IPS-18a (cell line): ENCODE results near the gene STRN.
A peak's percentile ranks its signal among the peaks of the same experiment; 100 is the strongest.

Experiments
- H3K27ac ChIP-seq: one replicate; pipeline ENCODE4 v1.5.1; 2013; ENCODE audit warnings: low read length
- H3K27me3 ChIP-seq: one replicate; pipeline ENCODE4 v1.6.1; 2013; ENCODE audit warnings: mild to moderate bottlenecking, low read length; ENCODE audit not compliant: control insufficient read depth, insufficient read depth
- H3K36me3 ChIP-seq: one replicate; pipeline ENCODE4 v1.6.1; 2013; ENCODE audit warnings: low read depth, low read length; ENCODE audit not compliant: control insufficient read depth
- H3K4me1 ChIP-seq: one replicate; pipeline ENCODE4 v1.6.1; 2013; ENCODE audit warnings: low read depth, low read length; ENCODE audit not compliant: control insufficient read depth
- H3K4me3 ChIP-seq: one replicate; pipeline ENCODE4 v1.5.1; 2013; ENCODE audit warnings: low read length
- H3K9ac ChIP-seq: one replicate; pipeline ENCODE4 v1.6.1; 2013; ENCODE audit warnings: mild to moderate bottlenecking, low read length, moderate library complexity
- H3K9me3 ChIP-seq: one replicate; pipeline ENCODE4 v1.6.1; 2013; ENCODE audit warnings: low read depth, low read length; ENCODE audit not compliant: control insufficient read depth

Gene STRN

DNA sequence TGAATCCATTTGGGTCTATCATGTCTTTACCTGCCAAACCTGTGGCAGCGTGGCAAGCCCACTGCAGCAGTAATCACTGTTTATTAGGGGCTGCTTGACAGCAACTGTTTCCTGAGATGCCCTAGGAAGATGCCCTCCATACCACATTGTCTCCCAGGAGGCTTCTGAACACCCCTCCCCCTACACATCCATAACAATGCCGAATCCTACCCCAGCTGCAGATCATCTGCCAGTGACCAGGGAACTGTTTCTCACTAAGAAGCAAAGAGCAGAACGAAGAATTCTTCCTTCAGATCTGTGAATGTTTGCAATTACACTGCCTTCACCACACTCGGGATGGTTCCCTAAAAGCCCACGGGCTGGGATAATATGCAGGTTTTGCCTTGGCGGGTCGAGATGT is 142.1 kb downstream of the STRN start:
- Histone ChIP-seq H3K4me1 (peaks cover 8% of the 10 kb centered on the region), H3K9ac (no peak overlapping the region), H3K9me3 (no peaks in the 10 kb centered on the region), H3K27me3 (no peaks in the 10 kb centered on the region), H3K27ac (peak overlapping the region; percentile 25), H3K36me3 (no peaks in the 10 kb centered on the region), H3K4me3 (peak overlapping the region; percentile 4)

DNA sequence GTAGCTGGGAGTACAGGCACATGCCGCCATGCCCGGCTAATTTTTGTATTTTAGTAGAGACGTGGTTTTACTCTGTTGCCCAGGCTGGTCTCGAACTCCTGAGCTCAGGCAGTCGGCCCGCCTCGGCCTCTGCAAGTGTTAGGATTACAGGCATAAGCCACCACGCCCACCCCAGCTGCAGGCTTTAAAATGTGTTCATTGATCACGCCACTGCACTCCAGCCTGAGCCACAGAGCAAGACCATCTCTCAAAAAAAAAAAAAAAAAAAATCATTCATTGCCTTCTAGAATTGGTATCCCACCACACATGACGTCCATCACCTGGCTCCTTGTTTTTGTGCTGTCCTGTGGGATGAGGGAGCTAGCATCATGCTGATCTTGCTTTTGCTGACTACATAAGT is 142.5 kb downstream of the STRN start:
- Histone ChIP-seq H3K4me3 (peak overlapping the region; percentile 4), H3K27ac (no peak overlapping the region), H3K9me3 (no peaks in the 10 kb centered on the region), H3K4me1 (peaks cover 8% of the 10 kb centered on the region), H3K27me3 (no peaks in the 10 kb centered on the region), H3K9ac (no peak overlapping the region), H3K36me3 (no peaks in the 10 kb centered on the region)

DNA sequence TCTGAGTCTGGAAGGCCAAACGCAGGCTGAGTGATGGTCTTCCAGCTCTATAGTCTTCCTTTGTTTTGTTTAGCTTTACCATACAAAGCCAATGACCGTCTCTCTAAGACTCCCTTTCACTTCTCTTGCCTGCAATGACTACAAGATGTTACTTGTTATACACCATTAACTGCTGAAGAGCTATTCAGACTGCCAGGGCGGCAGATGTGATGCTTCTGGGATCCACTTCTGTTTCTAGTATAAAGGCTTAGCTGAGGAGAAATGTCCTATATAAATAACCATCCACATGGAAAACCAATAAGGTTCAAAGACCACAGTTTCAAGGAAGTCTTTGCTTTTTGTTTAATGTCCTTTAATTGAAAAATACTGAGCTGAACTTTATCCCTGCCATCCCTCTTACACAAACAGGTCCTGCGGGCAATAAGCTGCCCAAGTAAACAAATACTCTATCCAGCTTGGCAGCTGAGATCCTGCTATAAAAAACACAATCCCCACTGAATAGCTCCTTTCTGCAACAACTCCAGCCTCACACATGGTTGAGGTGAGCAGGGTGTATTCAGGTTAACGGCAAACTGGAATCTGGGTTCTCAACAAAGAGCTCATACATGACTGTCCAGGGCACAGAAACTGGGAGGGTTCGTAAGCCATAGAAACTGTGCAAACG is 145.3 kb downstream of the STRN start:
- no peak overlapping the region for H3K27ac ChIP-seq
- peaks cover 8% of the 10 kb centered on the region for H3K4me1 ChIP-seq
- no peak overlapping the region for H3K9ac ChIP-seq
- no peaks in the 10 kb centered on the region for H3K9me3 ChIP-seq
- no peaks in the 10 kb centered on the region for H3K27me3 ChIP-seq
- no peak overlapping the region for H3K4me3 ChIP-seq
- no peaks in the 10 kb centered on the region for H3K36me3 ChIP-seq

DNA sequence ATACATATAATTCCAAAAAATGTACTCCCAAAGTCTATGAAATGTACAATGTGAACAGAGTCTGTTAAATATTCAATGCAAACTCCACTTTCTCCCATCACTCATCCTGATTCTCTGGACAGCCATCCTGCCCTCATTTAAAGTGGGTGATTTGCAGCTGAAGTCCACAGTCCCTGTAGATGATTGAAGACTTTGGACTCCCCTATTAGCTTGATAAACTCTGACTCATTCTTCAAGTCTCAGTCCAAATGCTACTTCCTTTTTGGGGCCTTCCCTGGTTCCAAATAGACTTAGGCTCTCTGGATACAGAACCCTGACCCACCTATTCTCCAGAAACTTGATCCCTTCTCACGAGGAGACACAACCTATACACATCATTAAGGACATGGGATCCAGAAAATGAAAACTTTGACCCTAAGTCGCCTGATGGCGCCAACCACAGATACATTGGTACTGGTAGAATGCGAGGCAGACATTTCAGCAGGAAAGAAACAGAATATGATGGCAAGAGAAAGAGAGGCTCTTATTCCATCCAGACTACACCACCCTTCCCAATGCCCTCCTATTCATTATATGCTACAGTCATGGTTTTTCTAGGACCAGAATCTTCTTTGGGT is 147.1 kb downstream of the STRN start:
- H3K4me3 ChIP-seq = no peak overlapping the region
- H3K27me3 ChIP-seq = no peaks in the 10 kb centered on the region
- H3K27ac ChIP-seq = no peak overlapping the region
- H3K9me3 ChIP-seq = no peaks in the 10 kb centered on the region
- no peaks in the 10 kb centered on the region for H3K36me3 ChIP-seq
- no peak overlapping the region for H3K9ac ChIP-seq
- H3K4me1 ChIP-seq = peaks cover 4% of the 10 kb centered on the region

DNA sequence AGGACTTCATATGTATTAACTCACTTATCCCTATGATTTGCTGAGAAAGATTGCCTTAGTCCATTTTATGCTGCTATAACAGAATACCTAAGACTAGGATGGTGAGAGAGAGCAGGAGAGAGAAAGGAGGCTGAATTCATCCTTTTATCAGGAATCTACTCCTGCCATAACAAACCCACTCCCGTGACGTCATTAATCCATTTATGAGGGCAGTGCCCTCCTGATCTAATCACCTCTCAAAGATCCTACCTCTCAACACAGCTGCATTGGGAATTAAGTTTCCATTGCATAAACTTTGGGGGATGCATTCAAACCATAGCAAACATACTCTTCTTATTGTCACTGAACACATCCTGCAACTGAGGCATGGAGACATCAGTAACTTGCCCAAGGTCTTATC is 147.8 kb downstream of the STRN start:
- no peak overlapping the region for H3K27ac ChIP-seq
- H3K27me3 ChIP-seq = no peaks in the 10 kb centered on the region
- no peaks in the 10 kb centered on the region for H3K36me3 ChIP-seq
- no peak overlapping the region for H3K9ac ChIP-seq
- H3K9me3 ChIP-seq = no peaks in the 10 kb centered on the region
- no peaks in the 10 kb centered on the region for H3K4me1 ChIP-seq
- H3K4me3 ChIP-seq = no peak overlapping the region

DNA sequence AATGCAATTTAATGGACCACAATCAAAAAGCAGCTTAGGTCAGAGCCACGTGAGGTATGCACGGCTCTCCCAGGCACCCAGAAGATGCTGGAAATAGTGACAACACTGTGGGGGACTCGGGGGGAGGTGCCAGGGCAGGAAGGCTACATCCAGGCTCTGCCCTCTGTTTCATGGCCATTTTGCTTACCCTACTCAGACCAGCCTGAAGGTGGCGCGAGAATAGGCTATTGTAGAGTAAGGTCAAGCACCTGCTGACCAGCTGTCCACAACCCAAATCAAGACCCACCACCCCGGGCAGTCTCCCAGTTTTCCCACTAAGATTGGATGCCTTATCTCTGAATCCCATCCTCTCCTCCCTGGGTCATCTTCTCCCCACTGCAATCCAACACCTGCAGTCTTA is 154.1 kb downstream of the STRN start:
- H3K9me3 ChIP-seq = no peaks in the 10 kb centered on the region
- no peak overlapping the region for H3K27ac ChIP-seq
- H3K36me3 ChIP-seq = no peaks in the 10 kb centered on the region
- no peaks in the 10 kb centered on the region for H3K27me3 ChIP-seq
- H3K9ac ChIP-seq = no peak overlapping the region
- H3K4me1 ChIP-seq = no peaks in the 10 kb centered on the region
- no peak overlapping the region for H3K4me3 ChIP-seq

DNA sequence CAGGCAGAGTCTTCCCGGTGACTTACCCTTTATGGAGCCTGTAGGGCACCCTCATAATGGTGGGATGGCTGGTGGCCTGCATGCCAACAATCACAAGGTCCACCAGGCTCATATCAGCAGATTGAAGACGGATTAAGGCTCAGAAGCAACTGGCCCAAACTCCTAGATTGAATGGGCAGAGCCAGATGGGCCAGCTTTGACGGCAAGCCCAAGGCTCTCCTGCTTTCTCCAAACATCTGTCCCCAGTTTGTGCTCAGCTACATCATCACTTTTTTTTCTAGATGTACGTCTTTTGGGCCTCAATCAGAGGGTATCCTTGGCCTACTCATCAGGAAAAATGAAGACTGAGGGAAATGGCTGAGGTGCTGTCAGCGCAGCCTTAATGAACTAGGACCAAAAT is 155.3 kb downstream of the STRN start:
- Histone ChIP-seq H3K9me3 (no peaks in the 10 kb centered on the region), H3K9ac (no peak overlapping the region), H3K4me1 (no peaks in the 10 kb centered on the region), H3K27me3 (no peaks in the 10 kb centered on the region), H3K36me3 (no peaks in the 10 kb centered on the region), H3K27ac (no peak overlapping the region), H3K4me3 (no peak overlapping the region)

DNA sequence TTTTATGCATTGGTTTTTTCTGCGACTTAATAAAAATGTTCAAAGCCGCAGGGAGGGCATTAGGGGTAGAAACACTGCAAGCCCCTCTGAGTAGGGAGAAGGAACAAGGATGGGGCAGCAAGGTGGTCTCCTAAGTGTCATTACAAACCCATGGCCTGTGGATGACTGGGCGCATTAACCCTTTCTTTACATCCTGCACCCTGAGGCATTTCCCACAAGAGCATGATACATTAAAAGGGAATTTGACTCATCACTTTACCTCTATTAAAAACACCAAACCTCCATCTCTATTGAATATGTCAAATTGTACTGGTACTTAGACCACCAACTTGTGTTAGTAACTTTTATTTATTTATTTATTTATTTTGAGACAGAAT is 157.3 kb downstream of the STRN start:
- Histone ChIP-seq H3K4me1 (no peaks in the 10 kb centered on the region), H3K27ac (no peak overlapping the region), H3K9ac (no peak overlapping the region), H3K36me3 (no peaks in the 10 kb centered on the region), H3K4me3 (no peak overlapping the region), H3K9me3 (no peaks in the 10 kb centered on the region), H3K27me3 (no peaks in the 10 kb centered on the region)

DNA sequence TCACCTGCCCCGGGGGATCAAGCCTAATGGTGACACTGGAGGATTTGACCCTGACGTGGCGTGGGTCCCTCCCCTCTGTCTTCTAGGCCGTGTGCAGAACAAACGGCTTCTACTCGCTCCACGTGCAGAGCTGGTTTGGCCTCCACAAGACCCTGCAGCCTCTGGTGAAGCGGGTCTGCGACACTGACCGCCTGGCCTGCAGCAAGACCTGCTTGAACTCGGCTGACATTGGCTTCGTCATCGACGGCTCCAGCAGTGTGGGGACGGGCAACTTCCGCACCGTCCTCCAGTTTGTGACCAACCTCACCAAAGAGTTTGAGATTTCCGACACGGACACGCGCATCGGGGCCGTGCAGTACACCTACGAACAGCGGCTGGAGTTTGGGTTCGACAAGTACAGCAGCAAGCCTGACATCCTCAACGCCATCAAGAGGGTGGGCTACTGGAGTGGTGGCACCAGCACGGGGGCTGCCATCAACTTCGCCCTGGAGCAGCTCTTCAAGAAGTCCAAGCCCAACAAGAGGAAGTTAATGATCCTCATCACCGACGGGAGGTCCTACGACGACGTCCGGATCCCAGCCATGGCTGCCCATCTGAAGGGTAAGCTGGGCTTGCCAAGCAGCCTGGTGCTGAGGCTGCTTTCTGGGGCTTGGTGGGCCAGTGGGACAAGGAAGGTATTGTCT is 157.8 kb downstream of the STRN start:
- H3K36me3 ChIP-seq = no peaks in the 10 kb centered on the region
- no peak overlapping the region for H3K4me3 ChIP-seq
- H3K27ac ChIP-seq = no peak overlapping the region
- no peaks in the 10 kb centered on the region for H3K27me3 ChIP-seq
- no peak overlapping the region for H3K9ac ChIP-seq
- no peaks in the 10 kb centered on the region for H3K9me3 ChIP-seq
- H3K4me1 ChIP-seq = no peaks in the 10 kb centered on the region

DNA sequence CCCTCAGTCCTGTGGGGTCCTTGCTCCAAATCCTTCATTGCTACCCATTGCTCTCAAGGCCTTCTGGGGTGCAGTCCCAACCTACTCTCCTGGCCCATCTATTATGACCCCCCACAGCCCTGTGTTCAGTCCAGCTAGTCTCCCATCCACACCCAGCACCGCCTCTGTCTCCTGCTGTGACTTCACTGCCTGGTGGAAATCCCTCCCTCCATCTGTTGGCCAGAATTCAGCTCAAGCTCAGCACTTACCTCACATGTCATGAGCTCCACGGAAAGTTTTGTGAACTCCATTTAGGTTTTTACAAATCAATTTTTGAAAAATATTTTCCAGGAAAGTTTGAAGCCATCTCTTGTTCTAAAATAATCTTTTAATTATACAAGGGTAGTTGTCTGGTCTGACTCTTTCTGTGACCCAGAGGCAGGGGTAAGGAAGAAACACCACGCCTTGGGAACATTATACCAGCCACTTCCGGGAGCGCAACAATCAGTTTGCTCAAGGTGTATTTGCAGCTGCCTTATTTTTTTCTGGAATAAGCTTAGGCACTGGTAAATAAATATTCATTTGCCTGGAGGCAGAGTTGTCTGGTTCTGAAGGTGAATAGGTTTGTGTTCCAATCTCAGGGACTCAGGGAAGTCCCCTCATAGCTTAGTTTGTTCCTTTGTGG is 159.0 kb downstream of the STRN start:
- H3K36me3 ChIP-seq = no peaks in the 10 kb centered on the region
- no peak overlapping the region for H3K27ac ChIP-seq
- H3K9ac ChIP-seq = no peak overlapping the region
- H3K4me1 ChIP-seq = no peaks in the 10 kb centered on the region
- no peaks in the 10 kb centered on the region for H3K27me3 ChIP-seq
- no peaks in the 10 kb centered on the region for H3K9me3 ChIP-seq
- H3K4me3 ChIP-seq = no peak overlapping the region

DNA sequence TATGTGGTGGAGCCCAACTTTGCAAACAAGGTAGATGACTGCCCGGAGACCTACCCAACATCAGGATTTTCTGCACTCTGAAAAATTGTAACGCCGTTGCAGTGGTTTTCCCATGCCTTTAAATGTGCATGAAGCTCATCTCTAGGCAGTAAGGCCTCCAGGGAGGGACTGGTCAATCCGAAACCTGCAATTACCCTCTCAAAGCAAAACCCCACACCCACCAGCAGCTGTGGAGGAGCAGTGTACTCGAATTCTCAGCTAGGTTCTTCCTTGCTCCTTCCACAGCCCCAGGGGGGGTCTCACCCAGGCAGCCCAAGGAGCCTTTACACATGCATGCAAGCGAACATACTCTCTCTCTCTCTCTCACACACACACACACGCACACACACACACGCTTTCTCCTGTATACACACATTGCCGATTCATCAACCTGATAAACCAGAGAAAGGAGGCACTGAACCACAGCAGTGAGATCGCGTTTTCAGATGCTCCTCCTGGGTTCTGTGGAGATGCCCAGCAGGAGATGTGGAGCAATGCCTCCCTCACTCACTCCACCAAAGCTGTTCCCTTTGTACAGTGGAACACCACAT is 160.6 kb downstream of the STRN start:
- no peaks in the 10 kb centered on the region for H3K27me3 ChIP-seq
- H3K9ac ChIP-seq = no peak overlapping the region
- no peak overlapping the region for H3K27ac ChIP-seq
- H3K36me3 ChIP-seq = no peaks in the 10 kb centered on the region
- no peaks in the 10 kb centered on the region for H3K4me1 ChIP-seq
- H3K9me3 ChIP-seq = no peaks in the 10 kb centered on the region
- no peak overlapping the region for H3K4me3 ChIP-seq
